GM12865 (cell line): ENCODE data around the gene CUZD1.

Experiments used
- DNase-seq: peaks from one replicate; pipeline ENCODE4 v3.0.0; 2010; ENCODE audit warnings: low read depth
- H3K4me3 ChIP-seq: 2 replicates; pipeline ENCODE4 v1.5.1; 2011; ENCODE audit warnings: mild to moderate bottlenecking, low read depth, low read length, control low read depth
- CTCF ChIP-seq: IDR thresholded peaks from 2 replicates; pipeline ENCODE4 v1.5.1; 2011; ENCODE audit warnings: low read length, control low read depth, low read depth, inconsistent platforms; ENCODE audit not compliant: insufficient read depth; ENCODE audit errors: missing control alignments

CUZD1 gene

GRCh38 chr10:122829454-122829853 is 16.2 kb downstream of the CUZD1 start:
- no peak for TF ChIP-seq CTCF
- no peak overlapping the region for H3K4me3 ChIP-seq
- no peak for DNase-seq

GRCh38 chr10:122828716-122829255 is 16.9 kb downstream of the CUZD1 start:
- TF ChIP-seq CTCF, result no peak
- no peak overlapping the region for H3K4me3 ChIP-seq
- DNase-seq, result no peak

- TF ChIP-seq CTCF, result no peak
- DNase-seq, result no peak
- H3K4me3 ChIP-seq, result no peak overlapping the region
Measured at GRCh38 chr10:122827302-122827701, 18.4 kb downstream of the CUZD1 start.

GRCh38 chr10:122822973-122823690 is 22.5 kb downstream of the CUZD1 start:
- TF ChIP-seq CTCF, result no peak

GRCh38 chr10:122821808-122822207 is 23.8 kb downstream of the CUZD1 start:
- no peak for DNase-seq
- TF ChIP-seq CTCF, result no peak
- H3K4me3 ChIP-seq, result no peak overlapping the region

More at GRCh38 chr10:122822973-122823690, 22.5 kb downstream of the CUZD1 start:
- DNase-seq, result no peak
- no peak overlapping the region for H3K4me3 ChIP-seq

GRCh38 chr10:122815458-122815857 is 30.2 kb downstream of the CUZD1 start:
- no peak for TF ChIP-seq CTCF
- DNase-seq, result no peak
- no peak overlapping the region for H3K4me3 ChIP-seq

GRCh38 chr10:122814493-122814892 is 31.2 kb downstream of the CUZD1 start:
- no peak overlapping the region for H3K4me3 ChIP-seq
- no peak for DNase-seq
- TF ChIP-seq CTCF, result no peak
